A673 (cell line): ENCODE measurements around the gene CWC27.

Experiments
- CTCF ChIP-seq: fragments of 300-800, 200-600 bp; sonication (generic); conservative IDR thresholded peaks from 2 replicates; pipeline ENCODE4 v1.5.1; 2017; ENCODE audit warnings: low read depth, mild to moderate bottlenecking, antibody characterized with exemption, low read length, moderate library complexity, mixed read lengths
- EZH2 ChIP-seq: fragments of 200-600 bp; sonication (generic); IDR thresholded peaks from 2 replicates; pipeline ENCODE4 v1.6.1; 2017; ENCODE audit warnings: borderline replicate concordance, low read depth, mild to moderate bottlenecking, mixed read lengths, antibody characterized with exemption, low read length; ENCODE audit not compliant: poor library complexity, severe bottlenecking

GRCh38 chr5:64806537-64806936 is 37.8 kb downstream of the CWC27 start:
- TF ChIP-seq CTCF (no peak), EZH2 (no peak)
